Liver (tissue), 9 donors: ENCODE results near the gene SH2D2A. TPM values are rescaled to one million over a fixed set of nuclear protein-coding genes. Genes with fewer than 3 reads are reported as not detected.
A peak's percentile ranks its signal among the peaks of the same experiment; 100 is the strongest.

Source experiments
- DNase-seq: peaks from one replicate; pipeline ENCODE4 v3.0.0-alpha.2; 2017; ENCODE audit warnings: low spot score
- H3K27ac ChIP-seq, 2 donors: one replicate each; pipeline ENCODE4 v1.7.0; 2013; ENCODE audit warnings: inconsistent platforms in 2 of 2, low read length in 2 of 2, control low read depth in 1 of 2, low read depth in 1 of 2, mild to moderate bottlenecking in 1 of 2
- H3K27me3 ChIP-seq, 4 donors: one replicate each; pipeline versions ENCODE4 v1.6.1 to v1.7.0; 2013; ENCODE audit warnings: low read length in 3 of 4, inconsistent platforms in 1 of 4, mild to moderate bottlenecking in 1 of 4, moderate library complexity in 1 of 4; ENCODE audit not compliant: control insufficient read depth in 4 of 4, insufficient read depth in 4 of 4
- H3K36me3 ChIP-seq, 4 donors: one replicate each; pipeline versions ENCODE4 v1.6.1 to v1.7.0; 2013; ENCODE audit warnings: low read length in 3 of 4, mild to moderate bottlenecking in 3 of 4, low read depth in 1 of 4, moderate library complexity in 1 of 4; ENCODE audit not compliant: control insufficient read depth in 4 of 4, insufficient read depth in 3 of 4
- H3K4me1 ChIP-seq, 4 donors: one replicate each; pipeline versions ENCODE4 v1.6.1 to v1.7.0; 2013; ENCODE audit warnings: low read length in 3 of 4, mild to moderate bottlenecking in 3 of 4, moderate library complexity in 1 of 4; ENCODE audit not compliant: control insufficient read depth in 4 of 4, insufficient read depth in 4 of 4
- H3K4me3 ChIP-seq, 3 donors: one replicate each; pipeline versions ENCODE4 v1.6.1 to v1.7.0; 2013; ENCODE audit warnings: low read length in 3 of 3, control low read depth in 1 of 3, low read depth in 1 of 3, mild to moderate bottlenecking in 1 of 3
- H3K9ac ChIP-seq, 2 donors: one replicate each; pipeline ENCODE4 v1.7.0; 2013; ENCODE audit warnings: low read length in 2 of 2, mild to moderate bottlenecking in 2 of 2, moderate library complexity in 2 of 2, control low read depth in 1 of 2, low read depth in 1 of 2
- H3K9me3 ChIP-seq, 4 donors: one replicate each; pipeline versions ENCODE4 v1.6.1 to v1.7.0; 2013; ENCODE audit warnings: low read length in 3 of 4; ENCODE audit not compliant: control insufficient read depth in 4 of 4
- ATF3 ChIP-seq: IDR thresholded peaks from 2 replicates; pipeline ENCODE4 v1.6.1; 2016; ENCODE audit warnings: antibody characterized with exemption
- CTCF ChIP-seq: fragments of 150-350 bp; IDR thresholded peaks from 2 replicates; pipeline ENCODE4 v1.5.1; 2017; ENCODE audit warnings: improper control_type of control experiment, low read depth, low read length; ENCODE audit not compliant: missing input control
- EGR1 ChIP-seq, 2 donors: IDR thresholded peaks; 2 replicates each; pipeline ENCODE4 v1.6.1; 2016 to 2018; ENCODE audit warnings: antibody characterized with exemption in 2 of 2, low read depth in 2 of 2
- FOXA1 ChIP-seq: IDR thresholded peaks from 2 replicates; pipeline ENCODE4 v1.6.1; 2016; ENCODE audit warnings: antibody characterized with exemption
- FOXA2 ChIP-seq: IDR thresholded peaks from 2 replicates; pipeline ENCODE4 v1.6.1; 2016; ENCODE audit warnings: antibody characterized with exemption
- GABPA ChIP-seq, 2 donors: IDR thresholded peaks in 1 of 2; conservative IDR thresholded peaks in 1 of 2; 2 replicates each; pipeline ENCODE4 v1.6.1; 2016; ENCODE audit warnings: antibody characterized with exemption in 2 of 2, mild to moderate bottlenecking in 1 of 2, moderate library complexity in 1 of 2
- HNF4A ChIP-seq, 2 donors: conservative IDR thresholded peaks; 2 replicates each; pipeline ENCODE4 v1.6.1; 2016; ENCODE audit warnings: antibody characterized with exemption in 2 of 2, mild to moderate bottlenecking in 2 of 2
- HNF4G ChIP-seq: IDR thresholded peaks from 2 replicates; pipeline ENCODE4 v1.6.1; 2016; ENCODE audit warnings: antibody characterized with exemption
- JUND ChIP-seq, 2 donors: IDR thresholded peaks; 2 replicates each; pipeline ENCODE4 v1.6.1; 2016; ENCODE audit warnings: antibody characterized with exemption in 2 of 2
- MAX ChIP-seq: IDR thresholded peaks from 2 replicates; pipeline ENCODE4 v1.6.1; 2016; ENCODE audit warnings: antibody characterized with exemption
- NR2F2 ChIP-seq: IDR thresholded peaks from 2 replicates; pipeline ENCODE4 v1.6.1; 2016; ENCODE audit warnings: antibody characterized with exemption
- RAD21 ChIP-seq, 2 donors: IDR thresholded peaks; 2 replicates each; pipeline ENCODE4 v1.6.1; 2016; ENCODE audit warnings: antibody characterized with exemption in 2 of 2, mild to moderate bottlenecking in 2 of 2
- REST ChIP-seq: IDR thresholded peaks from 2 replicates; pipeline ENCODE4 v1.6.1; 2016; ENCODE audit warnings: antibody characterized with exemption, mild to moderate bottlenecking
- RXRA ChIP-seq, 2 donors: IDR thresholded peaks; 2 replicates each; pipeline ENCODE4 v1.6.1; 2017 to 2018; ENCODE audit warnings: antibody characterized with exemption in 2 of 2, mild to moderate bottlenecking in 1 of 2
- SP1 ChIP-seq: IDR thresholded peaks from 2 replicates; pipeline ENCODE4 v1.6.1; 2018; ENCODE audit warnings: antibody characterized with exemption, mild to moderate bottlenecking
- TAF1 ChIP-seq: conservative IDR thresholded peaks from 2 replicates; pipeline ENCODE4 v1.6.1; 2016; ENCODE audit warnings: antibody characterized with exemption, mild to moderate bottlenecking
- YY1 ChIP-seq: IDR thresholded peaks from 2 replicates; pipeline ENCODE4 v1.6.1; 2016; ENCODE audit warnings: antibody characterized with exemption, mild to moderate bottlenecking
- ZBTB33 ChIP-seq: IDR thresholded peaks from 2 replicates; pipeline ENCODE4 v1.6.1; 2016; ENCODE audit warnings: antibody characterized with exemption
- WGBS: extraction: QIAGEN DNeasy Blood & Tissue Kit; methylation state at CpG from one replicate; pipeline ENCODE4 v1.1.7; 2013; 5-methylcytosine and 5-hydroxymethylcytosine counted together
- polyA plus RNA-seq, 2 donors: library from polyadenylated mRNA; stranded (reverse) in 1 of 2; unstranded in 1 of 2; fragments of 200-250 nt in 1 of 2; fragments of >200 nt in 1 of 2; fragmentation: Nextera tagmentation in 1 of 2; extraction: Ambion mirVana in 1 of 2; gene quantifications; one replicate each; pipeline versions ENCODE4 v1.2.1 to v1.2.3, GENCODE V29; 2013 to 2015
- total RNA-seq, 2 donors: library from RNA; depleted of rRNA; stranded (reverse); fragments of >200 nt; gene quantifications; one replicate each; pipeline ENCODE4 v1.2.3, GENCODE V29; 2014
- donor health status: healthy.
- donor health status: healthy.
- donor health status: healthy.
- donor health status: healthy.
- donor health status: healthy.

Gene SH2D2A
- total and polyA plus RNA-seq, 4 donors = 0.14 to 0.38 (median 0.24) TPM

- no peak for TF ChIP-seq JUND (IDR thresholded peaks at IDR 0.05)
- TF ChIP-seq MAX = no peak
These were observed 48.6 kb downstream of the SH2D2A start (continued) for GRCh38 chr1:156767879-156768604.

- TF ChIP-seq JUND (IDR thresholded peaks at IDR 0.05) = peak; percentile 82 to 94
- peak; percentile 61 to 78 for TF ChIP-seq RXRA (IDR thresholded peaks at IDR 0.05)
- peak; percentile 59 to 69 for TF ChIP-seq RAD21 (IDR thresholded peaks at IDR 0.05)
- peak; percentile 60 for TF ChIP-seq NR2F2
- TF ChIP-seq FOXA1 = peak; percentile 69
- peak; percentile 87 for TF ChIP-seq MAX
- TF ChIP-seq ZBTB33 = peak; percentile 96
- peak; percentile 89 for TF ChIP-seq SP1
- peak; percentile 52 for TF ChIP-seq HNF4G
- peak; percentile 77 for TF ChIP-seq REST
- TF ChIP-seq GABPA (IDR thresholded peaks at IDR 0.05 in 1 of 2, conservative IDR thresholded peaks at IDR 0.05 in 1 of 2) = peak; percentile 51 to 96
- peak; percentile 50 to 83 for TF ChIP-seq HNF4A (conservative IDR thresholded peaks at IDR 0.05)
- TF ChIP-seq YY1 = peak; percentile 99
- peak; percentile 48 to 64 for TF ChIP-seq EGR1 (IDR thresholded peaks at IDR 0.05; ENCODE audit: low read depth in 2 of 2)
- TF ChIP-seq FOXA2 = peak; percentile 32
- peak; percentile 57 for TF ChIP-seq ATF3
- no peak for TF ChIP-seq CTCF
- TF ChIP-seq TAF1 = peak; percentile 40
- peak within 1 kb of the TSS; percentile 76 to 98 (median 92) for H3K4me3 ChIP-seq
- peak within 1 kb of the TSS; percentile 95 to 98 for H3K9ac ChIP-seq
- H3K27me3 ChIP-seq = no peaks in the 10 kb centered on the region
- peaks cover 3 to 28% (median 26%) of the 10 kb centered on the region in 4 donors for H3K4me1 ChIP-seq
- WGBS = under 1% methylated on average over 50 of the region's 50 CpGs
- peak within 1 kb of the TSS; percentile 83 to 92 for H3K27ac ChIP-seq
- DNase-seq = peak; percentile 95
- no peaks in the 10 kb centered on the region for H3K9me3 ChIP-seq
- peaks cover 0 to 4% (median under 1%) of the 10 kb centered on the region in 4 donors for H3K36me3 ChIP-seq
These were observed 49.4 kb downstream of the SH2D2A start, which contains the start of gene PRCC for GRCh38 chr1:156767101-156767878. TSS of gene PRCC (plus strand) at chr1:156767535. CDS start at chr1:156767772, 237 bp downstream.
